ENCODE measurements around the gene RETREG1.

- TF ChIP-seq CTCF (IDR thresholded peaks at IDR 0.05; ENCODE audit: extremely low read depth in 1 of 2, insufficient read depth in 1 of 2, low read depth in 1 of 2, low read length in 2 of 2) (no peak), POLR2A (IDR thresholded peaks at IDR 0.05; ENCODE audit: low read depth, low read length) (no peak), POLR2AphosphoS5 (IDR thresholded peaks at IDR 0.05; ENCODE audit: insufficient read depth, low read depth, low read length) (no peak), JUN (IDR thresholded peaks at IDR 0.05; ENCODE audit: borderline replicate concordance, insufficient read depth, insufficient read length, low read depth) (no peak), MAX (IDR thresholded peaks at IDR 0.05; ENCODE audit: insufficient read depth, insufficient read length) (no peak), EZH2 (IDR thresholded peaks at IDR 0.05; ENCODE audit: borderline replicate concordance, low read depth, low read length, severe bottlenecking) (no peak), MYC (IDR thresholded peaks at IDR 0.05; ENCODE audit: low read depth, low read length) (no peak), GATA2 (IDR thresholded peaks at IDR 0.05; ENCODE audit: insufficient read depth, insufficient read length, low read depth, low read length) (no peak)
These were observed 189.2 kb downstream of the RETREG1 start for GRCh38 chr5:16427587-16427986.
